Measurements from ENCODE around the gene PIGB. TPM values are rescaled to one million over a fixed set of nuclear protein-coding genes. Genes with fewer than 3 reads are reported as not detected.

Gene PIGB
- total RNA-seq, 1 donor = 17.0 TPM

- no peaks in the 10 kb centered on the region for H3K27me3 ChIP-seq (ENCODE audit: insufficient read depth, low read length)
- H3K4me3 ChIP-seq (ENCODE audit: insufficient read depth, low read length) = no peak overlapping the region
- no peaks in the 10 kb centered on the region for H3K4me1 ChIP-seq (ENCODE audit: insufficient read depth, low read length)
- no peaks in the 10 kb centered on the region for H4K20me1 ChIP-seq (ENCODE audit: insufficient read depth, low read length)
- no peak overlapping the region for H2AFZ ChIP-seq (ENCODE audit: low read length)
- TF ChIP-seq, protein P1, sequence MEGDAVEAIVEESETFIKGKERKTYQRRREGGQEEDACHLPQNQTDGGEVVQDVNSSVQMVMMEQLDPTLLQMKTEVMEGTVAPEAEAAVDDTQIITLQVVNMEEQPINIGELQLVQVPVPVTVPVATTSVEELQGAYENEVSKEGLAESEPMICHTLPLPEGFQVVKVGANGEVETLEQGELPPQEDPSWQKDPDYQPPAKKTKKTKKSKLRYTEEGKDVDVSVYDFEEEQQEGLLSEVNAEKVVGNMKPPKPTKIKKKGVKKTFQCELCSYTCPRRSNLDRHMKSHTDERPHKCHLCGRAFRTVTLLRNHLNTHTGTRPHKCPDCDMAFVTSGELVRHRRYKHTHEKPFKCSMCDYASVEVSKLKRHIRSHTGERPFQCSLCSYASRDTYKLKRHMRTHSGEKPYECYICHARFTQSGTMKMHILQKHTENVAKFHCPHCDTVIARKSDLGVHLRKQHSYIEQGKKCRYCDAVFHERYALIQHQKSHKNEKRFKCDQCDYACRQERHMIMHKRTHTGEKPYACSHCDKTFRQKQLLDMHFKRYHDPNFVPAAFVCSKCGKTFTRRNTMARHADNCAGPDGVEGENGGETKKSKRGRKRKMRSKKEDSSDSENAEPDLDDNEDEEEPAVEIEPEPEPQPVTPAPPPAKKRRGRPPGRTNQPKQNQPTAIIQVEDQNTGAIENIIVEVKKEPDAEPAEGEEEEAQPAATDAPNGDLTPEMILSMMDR (IDR thresholded peaks at IDR 0.05; ENCODE audit: extremely low read depth, low read depth, low read length) = no peak
- no peaks in the 10 kb centered on the region for H3K9me3 ChIP-seq (ENCODE audit: low read depth, low read length)
- H3K36me3 ChIP-seq (ENCODE audit: insufficient read depth, low read length) = peaks cover 11% of the 10 kb centered on the region
- DNase-seq (ENCODE audit: insufficient read length, low spot score, missing footprints) = no peak
- H3K79me2 ChIP-seq (ENCODE audit: insufficient read depth, low read length) = no peaks in the 10 kb centered on the region
- no peak overlapping the region for H3K27ac ChIP-seq (ENCODE audit: low read depth, low read length)
- no peak overlapping the region for H3K4me2 ChIP-seq (ENCODE audit: insufficient read depth, low read length)
Measured at GRCh38 chr15:55334371-55334770, 15.3 kb downstream of the PIGB start.

GRCh38 chr15:55334997-55335396 is 16.0 kb downstream of the PIGB start:
- no peak overlapping the region for H3K27ac ChIP-seq (ENCODE audit: low read depth, low read length)
- no peak overlapping the region for H2AFZ ChIP-seq (ENCODE audit: low read length)
- no peaks in the 10 kb centered on the region for H3K4me1 ChIP-seq (ENCODE audit: insufficient read depth, low read length)
- no peaks in the 10 kb centered on the region for H3K9me3 ChIP-seq (ENCODE audit: low read depth, low read length)
- H3K36me3 ChIP-seq (ENCODE audit: insufficient read depth, low read length) = peaks cover 11% of the 10 kb centered on the region
- DNase-seq (ENCODE audit: insufficient read length, low spot score, missing footprints) = no peak
- no peak overlapping the region for H3K4me2 ChIP-seq (ENCODE audit: insufficient read depth, low read length)
- no peak overlapping the region for H3K4me3 ChIP-seq (ENCODE audit: insufficient read depth, low read length)
- H3K79me2 ChIP-seq (ENCODE audit: insufficient read depth, low read length) = no peaks in the 10 kb centered on the region
- TF ChIP-seq, protein P1 (IDR thresholded peaks at IDR 0.05; ENCODE audit: extremely low read depth, low read depth, low read length) = no peak
- H3K27me3 ChIP-seq (ENCODE audit: insufficient read depth, low read length) = no peaks in the 10 kb centered on the region
- no peaks in the 10 kb centered on the region for H4K20me1 ChIP-seq (ENCODE audit: insufficient read depth, low read length)

DNA sequence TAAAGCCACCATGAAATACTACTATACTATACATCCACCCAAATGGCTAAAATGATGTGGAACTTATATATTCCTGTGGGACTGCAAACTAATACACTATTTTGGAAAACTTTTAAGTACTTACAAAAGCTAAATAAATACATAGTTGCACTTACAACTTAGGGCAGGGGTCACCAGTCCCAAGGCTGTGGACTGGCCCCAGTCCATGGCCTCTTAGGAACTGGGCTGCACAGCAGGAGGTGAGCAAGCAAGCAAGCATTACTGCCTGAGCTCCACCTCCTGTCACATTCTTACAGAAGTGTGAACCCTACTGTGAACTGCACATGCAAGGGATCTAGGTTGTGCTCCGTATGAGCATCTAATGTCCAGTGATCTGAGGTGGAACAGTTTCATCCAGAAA is 18.1 kb downstream of the PIGB start:
- Histone ChIP-seq H3K4me3 (ENCODE audit: insufficient read depth, low read length) (no peak overlapping the region), H3K9me3 (ENCODE audit: low read depth, low read length) (no peaks in the 10 kb centered on the region), H3K27ac (ENCODE audit: low read depth, low read length) (no peak overlapping the region), H3K4me1 (ENCODE audit: insufficient read depth, low read length) (no peaks in the 10 kb centered on the region), H3K4me2 (ENCODE audit: insufficient read depth, low read length) (no peak overlapping the region), H3K79me2 (ENCODE audit: insufficient read depth, low read length) (no peaks in the 10 kb centered on the region), H3K27me3 (ENCODE audit: insufficient read depth, low read length) (no peaks in the 10 kb centered on the region), H4K20me1 (ENCODE audit: insufficient read depth, low read length) (no peaks in the 10 kb centered on the region), H2AFZ (ENCODE audit: low read length) (no peak overlapping the region), H3K36me3 (ENCODE audit: insufficient read depth, low read length) (peaks cover 12% of the 10 kb centered on the region)
- TF ChIP-seq, protein P1 (IDR thresholded peaks at IDR 0.05; ENCODE audit: extremely low read depth, low read depth, low read length) = no peak
- DNase-seq (ENCODE audit: insufficient read length, low spot score, missing footprints) = no peak

- TF ChIP-seq, protein P1 (IDR thresholded peaks at IDR 0.05; ENCODE audit: extremely low read depth, low read depth, low read length) = no peak
- Histone ChIP-seq H3K4me1 (ENCODE audit: insufficient read depth, low read length) (no peaks in the 10 kb centered on the region), H3K36me3 (ENCODE audit: insufficient read depth, low read length) (peaks cover 4% of the 10 kb centered on the region), H3K79me2 (ENCODE audit: insufficient read depth, low read length) (no peaks in the 10 kb centered on the region), H4K20me1 (ENCODE audit: insufficient read depth, low read length) (no peaks in the 10 kb centered on the region), H3K27ac (ENCODE audit: low read depth, low read length) (peak overlapping the region; percentile 18), H3K4me2 (ENCODE audit: insufficient read depth, low read length) (no peak overlapping the region), H2AFZ (ENCODE audit: low read length) (no peak overlapping the region), H3K4me3 (ENCODE audit: insufficient read depth, low read length) (no peak overlapping the region), H3K27me3 (ENCODE audit: insufficient read depth, low read length) (no peaks in the 10 kb centered on the region), H3K9me3 (ENCODE audit: low read depth, low read length) (no peaks in the 10 kb centered on the region)
- DNase-seq (ENCODE audit: insufficient read length, low spot score, missing footprints) = no peak
Measured at GRCh38 chr15:55343168-55343567, 24.1 kb downstream of the PIGB start.

Data from osteoblast (primary cell).